DMS153 (cell line): Measurements from ENCODE around the gene ATXN10.
"Not testable (repeated sequence)": the region's sequence is repeated elsewhere in the genome, so short reads cannot be mapped to it uniquely, and the experiment has no call there.

Experiments
- DNase-seq: peaks from one replicate; lab custom pipeline; 2025; lab: John Stamatoyannopoulos, UW

The ATXN10 gene

GRCh38 chr22:45709060-45709739 lies 37.6 kb downstream of the ATXN10 start:
- DNase-seq = peak; percentile 1

GRCh38 chr22:45709866-45710265 lies 38.2 kb downstream of the ATXN10 start:
- DNase-seq = no peak

GRCh38 chr22:45710469-45710868 lies 38.8 kb downstream of the ATXN10 start:
- DNase-seq = no peak

GRCh38 chr22:45714390-45714789 lies 42.8 kb downstream of the ATXN10 start:
- DNase-seq = not testable (repeated sequence)

GRCh38 chr22:45717789-45718188 lies 46.2 kb downstream of the ATXN10 start:
- no peak for DNase-seq

GRCh38 chr22:45718391-45718790 lies 46.8 kb downstream of the ATXN10 start:
- no peak for DNase-seq

GRCh38 chr22:45720839-45721378 lies 49.3 kb downstream of the ATXN10 start:
- no peak for DNase-seq

- DNase-seq = no peak
These were observed 50.4 kb downstream of the ATXN10 start for GRCh38 chr22:45722006-45722405.

GRCh38 chr22:45726081-45726480 lies 54.4 kb downstream of the ATXN10 start:
- no peak for DNase-seq

GRCh38 chr22:45731041-45731797 lies 59.6 kb downstream of the ATXN10 start:
- no peak for DNase-seq

GRCh38 chr22:45731798-45732495 lies 60.3 kb downstream of the ATXN10 start:
- no peak for DNase-seq

- DNase-seq = no peak
These were observed 63.6 kb downstream of the ATXN10 start for GRCh38 chr22:45735273-45735672.

GRCh38 chr22:45738206-45738605 lies 66.6 kb downstream of the ATXN10 start:
- DNase-seq = no peak

GRCh38 chr22:45740236-45740635 lies 68.6 kb downstream of the ATXN10 start:
- DNase-seq = no peak

GRCh38 chr22:45742866-45743450 lies 71.3 kb downstream of the ATXN10 start:
- DNase-seq = peak; percentile 50

- no peak for DNase-seq
These were observed 72.1 kb downstream of the ATXN10 start for GRCh38 chr22:45743687-45744086.

GRCh38 chr22:45744442-45744841 lies 72.8 kb downstream of the ATXN10 start:
- DNase-seq = no peak

- no peak for DNase-seq
These were observed 79.0 kb downstream of the ATXN10 start for GRCh38 chr22:45750626-45751025.

- no peak for DNase-seq
These were observed 80.4 kb downstream of the ATXN10 start for GRCh38 chr22:45752036-45752435.

GRCh38 chr22:45754822-45755221 lies 83.2 kb downstream of the ATXN10 start:
- DNase-seq = no peak

- no peak for DNase-seq
These were observed 84.9 kb downstream of the ATXN10 start for GRCh38 chr22:45756558-45756957.

- DNase-seq = no peak
These were observed 85.4 kb downstream of the ATXN10 start for GRCh38 chr22:45757068-45757467.
